Measurements from ENCODE around the gene KMT2D. TPM values are rescaled to one million over a fixed set of nuclear protein-coding genes. Genes with fewer than 3 reads are reported as not detected.

KMT2D gene
- total and polyA plus RNA-seq, 2 of the 8 experiments (the other 6 are each of a cell fraction or from before 2014, with no cell fraction given), result 9.1 to 86.3 TPM

DNA sequence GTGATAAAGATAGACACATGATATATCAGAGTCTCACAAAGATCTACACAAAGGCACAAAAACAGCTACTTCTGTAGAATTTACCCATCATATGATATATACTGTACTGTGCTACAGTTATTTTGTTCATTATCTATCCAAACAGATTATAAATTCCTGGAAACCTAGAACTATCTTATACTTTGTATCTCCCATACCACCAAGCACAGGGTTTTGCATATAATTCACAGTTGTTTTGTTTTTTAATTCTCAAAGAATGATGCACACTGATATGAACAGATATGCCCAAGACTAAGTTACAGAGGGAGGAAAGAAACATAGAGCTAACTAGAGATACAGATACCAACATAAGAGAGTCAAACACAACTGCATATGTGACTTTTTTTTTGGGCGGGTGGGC is 45.4 kb downstream of the KMT2D start:
- no peaks in the 10 kb centered on the region for H3K27me3 ChIP-seq (replicated peaks in 1 of 4; ENCODE audit: control insufficient read depth in 3 of 4, extremely low read depth in 1 of 4, insufficient read depth in 3 of 4, low read length in 3 of 4)
- no peak overlapping the region for H2AK5ac ChIP-seq (ENCODE audit: low read depth, low read length)
- H3K36me3 ChIP-seq (ENCODE audit: control insufficient read depth in 2 of 4, insufficient read depth in 4 of 4, low read length in 3 of 4), result no peaks in the 10 kb centered on the region
- H2BK15ac ChIP-seq (ENCODE audit: low read length), result no peak overlapping the region
- no peak for DNase-seq (ENCODE audit: low read depth in 1 of 2, low spot score in 2 of 2)
- no peak overlapping the region for H4K8ac ChIP-seq (ENCODE audit: extremely low read depth, insufficient read depth, low read length)
- no peak overlapping the region for H4K91ac ChIP-seq (replicated peaks; ENCODE audit: insufficient read length, low read length)
- H3K27ac ChIP-seq (ENCODE audit: low read depth, low read length), result no peak overlapping the region
- H2BK20ac ChIP-seq (ENCODE audit: low read length), result no peak overlapping the region
- H3K23ac ChIP-seq (ENCODE audit: insufficient read length), result no peak overlapping the region
- no peak overlapping the region for H3K4ac ChIP-seq (replicated peaks; ENCODE audit: insufficient read length, low read depth, low read length)
- H3K56ac ChIP-seq (replicated peaks; ENCODE audit: insufficient read length, low read depth, low read length), result no peak overlapping the region
- no peaks in the 10 kb centered on the region for H3K79me2 ChIP-seq (ENCODE audit: control insufficient read depth in 1 of 2, insufficient read depth in 2 of 2, low read length in 2 of 2)
- H4K20me1 ChIP-seq (replicated peaks in 1 of 2; ENCODE audit: control insufficient read depth in 1 of 2, insufficient read depth in 2 of 2, low read length in 2 of 2), result no peaks in the 10 kb centered on the region
- no peaks in the 10 kb centered on the region for H3K9me3 ChIP-seq (ENCODE audit: insufficient read depth in 2 of 2, low read depth in 1 of 2, low read length in 1 of 2)
- no peak overlapping the region for H3K4me3 ChIP-seq (ENCODE audit: extremely low read depth in 1 of 4, insufficient read depth in 2 of 4, low read depth in 3 of 4, low read length in 4 of 4)
- 94% methylated on average over 1 of the region's 1 CpG; no CpG with 5 or more reads in 1 of the 2 experiments for WGBS, 2 experiments (ENCODE audit: extremely low coverage in 1 of 2, insufficient coverage in 1 of 2, insufficient read length in 1 of 2, insufficient replicate concordance in 2 of 2, low coverage in 1 of 2, low lambda C conversion rate in 2 of 2, missing lambda C conversion rate in 1 of 2)
- H2BK5ac ChIP-seq (ENCODE audit: low read depth, low read length), result no peak overlapping the region
- FAIRE-seq, result no peak
- H3K9ac ChIP-seq (replicated peaks in 1 of 4; ENCODE audit: extremely low read depth in 1 of 4, low read depth in 3 of 4, low read length in 3 of 4), result no peak overlapping the region
- H3K4me1 ChIP-seq (replicated peaks in 1 of 4; ENCODE audit: control insufficient read depth in 3 of 4, insufficient read depth in 4 of 4, low read length in 3 of 4), result peaks cover 0 to 6% (median 1%) of the 10 kb centered on the region in 4 experiments; a peak in 4 of 7 replicates
- no peak overlapping the region for H2BK120ac ChIP-seq (replicated peaks; ENCODE audit: low read depth, low read length)
- POLR2A ChIA-PET (ENCODE audit: partially characterized antibody), result interaction anchor here (0.6 to 3.5 kb wide), 6 partner anchors 10 to 20 kb away, joined by 3 to 24 read pairs (median 8); partner anchors contain the start of gene DDN
- no peak overlapping the region for H3K4me2 ChIP-seq (ENCODE audit: insufficient read depth in 1 of 2, low read depth in 2 of 2, low read length in 2 of 2)
- TF ChIP-seq PHF8 (conservative IDR thresholded peaks at IDR 0.05; ENCODE audit: low read depth, low read length), result no peak
- TF ChIP-seq, protein P1, sequence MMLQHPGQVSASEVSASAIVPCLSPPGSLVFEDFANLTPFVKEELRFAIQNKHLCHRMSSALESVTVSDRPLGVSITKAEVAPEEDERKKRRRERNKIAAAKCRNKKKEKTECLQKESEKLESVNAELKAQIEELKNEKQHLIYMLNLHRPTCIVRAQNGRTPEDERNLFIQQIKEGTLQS (IDR thresholded peaks at IDR 0.05; ENCODE audit: insufficient read depth, low read depth, low read length), result no peak
- H3K79me1 ChIP-seq (ENCODE audit: low read depth, low read length), result no peaks in the 10 kb centered on the region
- CTCF ChIA-PET (ENCODE audit: partially characterized antibody), result interaction anchor here (0.8 to 11.5 kb wide), 14 partner anchors 10 to 148 kb away, joined by 3 to 207 read pairs (median 4); partner anchors contain the start of genes DDN and WNT1
- H2AFZ ChIP-seq (ENCODE audit: low read length), result no peak overlapping the region
- no peak overlapping the region for H2BK12ac ChIP-seq (ENCODE audit: low read depth, low read length)
- H3K18ac ChIP-seq (ENCODE audit: extremely low read depth, low read length), result no peak overlapping the region
- H3K23me2 ChIP-seq (ENCODE audit: low read depth, low read length), result peaks cover 8% of the 10 kb centered on the region
- H3K14ac ChIP-seq (ENCODE audit: insufficient read length), result no peak overlapping the region
- H4K5ac ChIP-seq (ENCODE audit: insufficient read length, low read depth, low read length), result no peak overlapping the region

Data from H1 (cell line).